HG02588 (cell line): ENCODE measurements around the gene ZCCHC3.
"Not testable (repeated sequence)": the region's sequence is repeated elsewhere in the genome, so short reads cannot be mapped to it uniquely, and the experiment has no call there.

ENCODE experiments used
- ATAC-seq: cut with Tn5 transposase; IDR thresholded peaks from one replicate; pipeline ENCODE4 v1.9.1; 2021; ENCODE audit warnings: mild to moderate bottlenecking, moderate library complexity; ENCODE audit not compliant: unreplicated experiment

ZCCHC3 gene

GRCh38 chr20:297098-297924 is at the start of gene ZCCHC3:
Gene ZCCHC3 (plus strand): TSS chr20:297570. CDS start chr20:297587, 17 bp downstream.
- peak; percentile 75 for ATAC-seq

- ATAC-seq: no peak
Observed at GRCh38 chr20:251354-251753, 46.0 kb upstream of the ZCCHC3 start.

- ATAC-seq: no peak
Observed at GRCh38 chr20:252801-253200, 44.6 kb upstream of the ZCCHC3 start.

- not testable (repeated sequence) for ATAC-seq
Observed at GRCh38 chr20:253447-253846, 43.9 kb upstream of the ZCCHC3 start.

- ATAC-seq: no peak
Observed at GRCh38 chr20:257419-257818, 40.0 kb upstream of the ZCCHC3 start, which contains the start of gene DEFB132. Gene DEFB132 (plus strand): TSS chr20:257724. CDS start chr20:257779, 55 bp downstream.

GRCh38 chr20:258269-258858 is 39.0 kb upstream of the ZCCHC3 start:
- no peak for ATAC-seq

- no peak for ATAC-seq
Observed at GRCh38 chr20:258963-259362, 38.4 kb upstream of the ZCCHC3 start.

GRCh38 chr20:259981-260380 is 37.4 kb upstream of the ZCCHC3 start:
- no peak for ATAC-seq

GRCh38 chr20:263701-264100 is 33.7 kb upstream of the ZCCHC3 start:
- ATAC-seq: no peak

- peak; percentile 87 for ATAC-seq
Observed at GRCh38 chr20:266596-267562, 30.5 kb upstream of the ZCCHC3 start.

GRCh38 chr20:270517-270916 is 26.9 kb upstream of the ZCCHC3 start:
- ATAC-seq: no peak

- no peak for ATAC-seq
Observed at GRCh38 chr20:271069-271468, 26.3 kb upstream of the ZCCHC3 start.

GRCh38 chr20:271528-271927 is 25.8 kb upstream of the ZCCHC3 start:
- ATAC-seq: no peak

- no peak for ATAC-seq
Observed at GRCh38 chr20:272718-273117, 24.7 kb upstream of the ZCCHC3 start.

- no peak for ATAC-seq
Observed at GRCh38 chr20:273884-274283, 23.5 kb upstream of the ZCCHC3 start.

- ATAC-seq: no peak
Observed at GRCh38 chr20:275791-276190, 21.6 kb upstream of the ZCCHC3 start.

GRCh38 chr20:276620-277495 is 20.5 kb upstream of the ZCCHC3 start:
- ATAC-seq: no peak

GRCh38 chr20:277496-277781 is 19.9 kb upstream of the ZCCHC3 start:
- ATAC-seq: no peak

GRCh38 chr20:278181-278580 is 19.2 kb upstream of the ZCCHC3 start:
- ATAC-seq: no peak
